ENCODE measurements around the gene KCNC4.

Gene KCNC4

GRCh38 chr1:110210604-110211495, 736 bp downstream of the KCNC4 start:
- Histone ChIP-seq H3K79me1 (replicated peaks; ENCODE audit: low read length, poor library complexity, severe bottlenecking) (no peaks in the 10 kb centered on the region), H3K4me3 (ENCODE audit: insufficient read depth in 1 of 2, low read depth in 1 of 2, low read length in 2 of 2) (peak overlapping the region; percentile 63 to 76), H3K4me1 (ENCODE audit: control insufficient read depth, insufficient read depth, low read depth, low read length) (peaks cover 21% of the 10 kb centered on the region), H2BK15ac (ENCODE audit: low read depth, poor library complexity, severe bottlenecking) (peak overlapping the region; percentile 78), H2AFZ (ENCODE audit: low read depth, low read length) (no peak overlapping the region), H3K9ac (ENCODE audit: low read length) (peak overlapping the region; percentile 66), H4K91ac (ENCODE audit: low read length) (no peak overlapping the region), H3K18ac (ENCODE audit: low read depth in 1 of 2, low read length in 2 of 2) (no peak overlapping the region), H2BK5ac (ENCODE audit: low read depth, low read length, poor library complexity, severe bottlenecking) (no peak overlapping the region), H4K8ac (ENCODE audit: low read length) (no peak overlapping the region), H3K4me2 (ENCODE audit: low read length, poor library complexity, severe bottlenecking) (peak overlapping the region; percentile 96), H2AK5ac (ENCODE audit: low read length, severe bottlenecking) (no peak overlapping the region), H3K27ac (ENCODE audit: low read length, poor library complexity, severe bottlenecking) (no peak overlapping the region), H3K23ac (ENCODE audit: low read length in 2 of 2) (peak overlapping the region in 1 of 2 experiments; percentile 15), H3K14ac (ENCODE audit: low read length in 2 of 2) (no peak overlapping the region), H2BK12ac (ENCODE audit: low read length in 2 of 2) (no peak overlapping the region), H3K36me3 (ENCODE audit: control insufficient read depth in 1 of 2, insufficient read depth in 2 of 2, low read depth in 1 of 2, low read length in 2 of 2) (peaks cover 0 to 2% of the 10 kb centered on the region in 2 experiments), H3K9me3 (ENCODE audit: control insufficient read depth, low read length) (no peaks in the 10 kb centered on the region), H2BK120ac (ENCODE audit: low read depth, low read length) (no peak overlapping the region), H3K4ac (ENCODE audit: low read depth in 1 of 2, low read length in 2 of 2) (no peak overlapping the region), H3K27me3 (ENCODE audit: control insufficient read depth in 1 of 2, insufficient read depth in 1 of 2, low read length in 2 of 2) (peaks cover 3 to 87% of the 10 kb centered on the region in 2 experiments)
- WGBS, result under 1% methylated on average over 77 of the region's 101 CpGs
- DNase-seq, result peak; percentile 43

GRCh38 chr1:110211496-110212168, 1.5 kb downstream of the KCNC4 start:
- Histone ChIP-seq H4K8ac (ENCODE audit: low read length) (no peak overlapping the region), H3K36me3 (ENCODE audit: control insufficient read depth in 1 of 2, insufficient read depth in 2 of 2, low read depth in 1 of 2, low read length in 2 of 2) (peaks cover 2 to 4% of the 10 kb centered on the region in 2 experiments), H3K27ac (ENCODE audit: low read length, poor library complexity, severe bottlenecking) (no peak overlapping the region), H2AK5ac (ENCODE audit: low read length, severe bottlenecking) (no peak overlapping the region), H3K4me2 (ENCODE audit: low read length, poor library complexity, severe bottlenecking) (no peak overlapping the region), H3K14ac (ENCODE audit: low read length in 2 of 2) (no peak overlapping the region), H2AFZ (ENCODE audit: low read depth, low read length) (no peak overlapping the region), H3K9me3 (ENCODE audit: control insufficient read depth, low read length) (no peaks in the 10 kb centered on the region), H2BK120ac (ENCODE audit: low read depth, low read length) (no peak overlapping the region), H2BK5ac (ENCODE audit: low read depth, low read length, poor library complexity, severe bottlenecking) (no peak overlapping the region), H2BK12ac (ENCODE audit: low read length in 2 of 2) (no peak overlapping the region), H3K79me1 (replicated peaks; ENCODE audit: low read length, poor library complexity, severe bottlenecking) (no peaks in the 10 kb centered on the region), H3K4ac (ENCODE audit: low read depth in 1 of 2, low read length in 2 of 2) (no peak overlapping the region), H3K9ac (ENCODE audit: low read length) (peak overlapping the region; percentile 66), H3K27me3 (ENCODE audit: control insufficient read depth in 1 of 2, insufficient read depth in 1 of 2, low read length in 2 of 2) (peaks cover 3 to 88% of the 10 kb centered on the region in 2 experiments), H4K91ac (ENCODE audit: low read length) (no peak overlapping the region), H3K23ac (ENCODE audit: low read length in 2 of 2) (no peak overlapping the region), H3K4me1 (ENCODE audit: control insufficient read depth, insufficient read depth, low read depth, low read length) (peaks cover 21% of the 10 kb centered on the region), H3K4me3 (ENCODE audit: insufficient read depth in 1 of 2, low read depth in 1 of 2, low read length in 2 of 2) (peak overlapping the region; percentile 27 to 76), H2BK15ac (ENCODE audit: low read depth, poor library complexity, severe bottlenecking) (peak overlapping the region; percentile 78), H3K18ac (ENCODE audit: low read depth in 1 of 2, low read length in 2 of 2) (no peak overlapping the region)
- no peak for DNase-seq
- WGBS, result 7% methylated on average over 60 of the region's 81 CpGs

- Histone ChIP-seq H4K91ac (ENCODE audit: low read length) (no peak overlapping the region), H2BK5ac (ENCODE audit: low read depth, low read length, poor library complexity, severe bottlenecking) (no peak overlapping the region), H3K4me2 (ENCODE audit: low read length, poor library complexity, severe bottlenecking) (no peak overlapping the region)
Observed at GRCh38 chr1:110212169-110213142, 2.3 kb downstream of the KCNC4 start.

More at GRCh38 chr1:110212169-110213142, 2.3 kb downstream of the KCNC4 start:
- Histone ChIP-seq H3K27me3 (ENCODE audit: control insufficient read depth in 1 of 2, insufficient read depth in 1 of 2, low read length in 2 of 2) (peaks cover 3 to 87% of the 10 kb centered on the region in 2 experiments), H3K9me3 (ENCODE audit: control insufficient read depth, low read length) (no peaks in the 10 kb centered on the region), H3K4ac (ENCODE audit: low read depth in 1 of 2, low read length in 2 of 2) (no peak overlapping the region), H3K79me1 (replicated peaks; ENCODE audit: low read length, poor library complexity, severe bottlenecking) (no peaks in the 10 kb centered on the region), H3K14ac (ENCODE audit: low read length in 2 of 2) (no peak overlapping the region), H3K4me3 (ENCODE audit: insufficient read depth in 1 of 2, low read depth in 1 of 2, low read length in 2 of 2) (peak overlapping the region in 1 of 2 experiments; percentile 49), H3K27ac (ENCODE audit: low read length, poor library complexity, severe bottlenecking) (no peak overlapping the region), H3K36me3 (ENCODE audit: control insufficient read depth in 1 of 2, insufficient read depth in 2 of 2, low read depth in 1 of 2, low read length in 2 of 2) (peaks cover 2 to 8% of the 10 kb centered on the region in 2 experiments), H2BK120ac (ENCODE audit: low read depth, low read length) (no peak overlapping the region), H2AFZ (ENCODE audit: low read depth, low read length) (no peak overlapping the region), H2AK5ac (ENCODE audit: low read length, severe bottlenecking) (no peak overlapping the region), H2BK12ac (ENCODE audit: low read length in 2 of 2) (no peak overlapping the region), H3K23ac (ENCODE audit: low read length in 2 of 2) (no peak overlapping the region), H3K9ac (ENCODE audit: low read length) (peak overlapping the region; percentile 32), H2BK15ac (ENCODE audit: low read depth, poor library complexity, severe bottlenecking) (no peak overlapping the region), H3K18ac (ENCODE audit: low read depth in 1 of 2, low read length in 2 of 2) (no peak overlapping the region), H4K8ac (ENCODE audit: low read length) (no peak overlapping the region), H3K4me1 (ENCODE audit: control insufficient read depth, insufficient read depth, low read depth, low read length) (peaks cover 21% of the 10 kb centered on the region)
- no peak for DNase-seq
- WGBS, result 59% methylated on average over 8 of the region's 20 CpGs

All from mesenchymal stem cell (in vitro differentiated cells and primary cell).